CD4-positive, alpha-beta T cell (primary cell): ENCODE measurements around the gene ERCC6L. TPM values are rescaled to one million over a fixed set of nuclear protein-coding genes. Genes with fewer than 3 reads are reported as not detected.
"Not testable (repeated sequence)": the region's sequence is repeated elsewhere in the genome, so short reads cannot be mapped to it uniquely, and the experiment has no call there.

Source experiments
- ATAC-seq: fragments of 200-7000 bp; cut with Tn5 transposase; one replicate; pipeline ENCODE4 v1.10.0; 2022; ENCODE audit warnings: mild to moderate bottlenecking; ENCODE audit not compliant: poor library complexity
- CTCF ChIA-PET: fragments of 350-600 bp; sonication (Branson Sonifier 250); formaldehyde crosslinking; loops from one replicate; lab custom pipeline; 2021; ENCODE audit warnings: antibody characterized with exemption, inconsistent platforms; lab: Charles Lee
- POLR2A ChIA-PET: fragments of 350-600 bp; sonication (Branson Sonifier 250); formaldehyde crosslinking; loops from one replicate; lab custom pipeline; 2021; ENCODE audit warnings: antibody characterized with exemption, inconsistent platforms; lab: Charles Lee
- DNase-seq, 14 experiments: peaks; one replicate each; pipeline ENCODE4 v3.0.0-alpha.2; 2013 to 2020; ENCODE audit warnings: mixed read lengths in 2 of 14
- H3K27ac ChIP-seq, 2 donors: one replicate each; pipeline versions ENCODE4 v1.5.1 to v1.7.0; 2013; ENCODE audit warnings: low read length in 2 of 2, low read depth in 1 of 2, mild to moderate bottlenecking in 1 of 2
- H3K27me3 ChIP-seq, 2 experiments: 1 replicate in 1 of 2; 2 replicates in 1 of 2; pipeline versions ENCODE4 v1.6.1 to v1.7.0; 2013; ENCODE audit warnings: low read length in 2 of 2, control low read depth in 1 of 2, mild to moderate bottlenecking in 1 of 2, moderate library complexity in 1 of 2; ENCODE audit not compliant: insufficient read depth in 2 of 2, control insufficient read depth in 1 of 2
- H3K36me3 ChIP-seq: one replicate; pipeline ENCODE4 v1.6.1; 2013; ENCODE audit warnings: low read length, control low read depth; ENCODE audit not compliant: insufficient read depth
- H3K4me1 ChIP-seq: one replicate; pipeline ENCODE4 v1.6.1; 2013; ENCODE audit warnings: low read length, control low read depth; ENCODE audit not compliant: insufficient read depth
- H3K4me3 ChIP-seq: one replicate; pipeline ENCODE4 v1.5.1; 2013; ENCODE audit warnings: mild to moderate bottlenecking, low read length, moderate library complexity
- H3K9me3 ChIP-seq, 2 experiments: 1 replicate in 1 of 2; 2 replicates in 1 of 2; pipeline versions ENCODE4 v1.6.1 to v1.7.0; 2013; ENCODE audit warnings: low read length in 2 of 2, mild to moderate bottlenecking in 2 of 2, control low read depth in 1 of 2, moderate library complexity in 1 of 2; ENCODE audit not compliant: control insufficient read depth in 1 of 2, insufficient read depth in 1 of 2
- H3K27ac Mint-ChIP-seq: one replicate; pipeline ENCODE4 v1.8.0; 2020; ENCODE audit warnings: mixed read lengths
- H3K27me3 Mint-ChIP-seq: one replicate; pipeline ENCODE4 v1.8.0; 2021; ENCODE audit warnings: mixed read lengths
- H3K36me3 Mint-ChIP-seq: one replicate; pipeline ENCODE4 v1.8.0; 2021; ENCODE audit warnings: low read depth, mixed read lengths
- H3K4me1 Mint-ChIP-seq: one replicate; pipeline ENCODE4 v1.8.0; 2021; ENCODE audit warnings: low read depth, mixed read lengths
- H3K4me3 Mint-ChIP-seq: one replicate; pipeline ENCODE4 v1.8.0; 2020; ENCODE audit warnings: mild to moderate bottlenecking, mixed read lengths
- H3K9me3 Mint-ChIP-seq: one replicate; pipeline ENCODE4 v1.8.0; 2020; ENCODE audit warnings: mixed read lengths
- intact Hi-C, 2 experiments: fragments of 100-400 bp; cut with DNase I in 1 of 2; cut with micrococcal nuclease in 1 of 2; formaldehyde crosslinking; loops; one replicate each; pipeline versions ENCODE4 v1.15.1 to v1.9.0; 2023 to 2025; cut with DNase I, micrococcal nuclease
- total RNA-seq, 174 experiments: library from RNA in 2 of 174; stranded (reverse) in 2 of 174; gene quantifications; one replicate each; pipeline ENCODE4 v1.2.3 and lab custom pipeline; 2021 to 2026
- TF ChIP-seq, protein P1 (sequence below): fragments of 200-600 bp; IDR thresholded peaks from one replicate; pipeline ENCODE4 v1.8.0; 2022; ENCODE audit warnings: antibody characterized with exemption, mild to moderate bottlenecking

The ERCC6L gene
- total RNA-seq, 2 experiments from 2014 or later, result 0.08 TPM; not detected in 1

DNA sequence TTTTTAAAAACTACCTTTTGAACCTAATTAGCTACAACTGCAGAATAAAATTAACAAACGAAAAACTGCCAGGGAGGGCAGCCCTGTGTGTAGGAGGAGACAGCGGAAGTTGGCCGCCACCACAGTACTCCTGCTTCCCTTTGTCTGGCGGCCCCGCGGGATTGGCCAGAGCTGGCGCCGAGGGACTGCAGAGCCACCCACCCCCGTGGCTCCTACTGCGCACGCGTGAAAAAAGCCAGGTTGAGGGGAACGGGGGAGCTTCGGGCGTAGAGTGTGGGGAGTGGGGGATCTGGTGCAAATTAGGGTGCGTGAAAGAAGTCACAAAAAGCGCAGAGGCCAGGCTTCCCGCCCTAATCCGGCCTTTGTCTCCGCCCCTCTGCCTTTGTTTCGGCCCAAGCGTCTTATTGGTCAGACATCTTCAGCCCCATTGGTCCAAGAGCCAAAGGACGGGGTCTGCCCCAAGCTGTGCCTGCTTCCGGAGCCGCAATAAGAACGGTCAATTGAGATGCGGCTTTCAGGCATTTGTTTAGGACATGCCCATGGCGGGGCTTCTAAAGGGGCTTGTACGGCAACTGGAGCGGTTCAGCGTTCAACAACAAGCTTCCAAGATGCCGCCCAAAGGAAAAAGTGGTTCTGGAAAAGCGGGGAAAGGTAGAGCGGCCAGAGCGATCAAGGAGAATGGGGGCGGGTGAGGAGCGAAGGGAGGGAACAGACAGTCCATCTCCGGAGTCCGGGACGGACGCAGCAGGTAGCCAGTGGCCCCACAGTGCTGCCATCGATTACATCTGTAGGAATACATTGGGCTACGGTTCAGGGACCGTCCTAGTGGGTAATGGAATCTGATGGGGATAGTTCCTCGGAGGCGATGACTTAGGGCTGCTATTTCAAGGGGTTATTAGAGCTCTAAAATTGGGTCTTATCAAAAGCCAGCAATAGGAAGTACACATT is 57.4 kb downstream of the ERCC6L start, which contains the start of gene PIN4:
TSS of gene PIN4 (plus strand) at position 580 of the 948 bp plus-strand sequence. CDS start at position 609, 29 bp downstream.
- Mint-ChIP-seq H3K36me3 (peaks cover 8% of the 10 kb centered on the region), H3K4me3 (no peak within 1 kb of the TSS), H3K4me1 (peaks cover 19% of the 10 kb centered on the region), H3K27me3 (no peaks in the 10 kb centered on the region), H3K27ac (no peak within 1 kb of the TSS), H3K9me3 (no peaks in the 10 kb centered on the region)
- H3K4me1 ChIP-seq, result peaks cover 17% of the 10 kb centered on the region
- TF ChIP-seq, protein P1, sequence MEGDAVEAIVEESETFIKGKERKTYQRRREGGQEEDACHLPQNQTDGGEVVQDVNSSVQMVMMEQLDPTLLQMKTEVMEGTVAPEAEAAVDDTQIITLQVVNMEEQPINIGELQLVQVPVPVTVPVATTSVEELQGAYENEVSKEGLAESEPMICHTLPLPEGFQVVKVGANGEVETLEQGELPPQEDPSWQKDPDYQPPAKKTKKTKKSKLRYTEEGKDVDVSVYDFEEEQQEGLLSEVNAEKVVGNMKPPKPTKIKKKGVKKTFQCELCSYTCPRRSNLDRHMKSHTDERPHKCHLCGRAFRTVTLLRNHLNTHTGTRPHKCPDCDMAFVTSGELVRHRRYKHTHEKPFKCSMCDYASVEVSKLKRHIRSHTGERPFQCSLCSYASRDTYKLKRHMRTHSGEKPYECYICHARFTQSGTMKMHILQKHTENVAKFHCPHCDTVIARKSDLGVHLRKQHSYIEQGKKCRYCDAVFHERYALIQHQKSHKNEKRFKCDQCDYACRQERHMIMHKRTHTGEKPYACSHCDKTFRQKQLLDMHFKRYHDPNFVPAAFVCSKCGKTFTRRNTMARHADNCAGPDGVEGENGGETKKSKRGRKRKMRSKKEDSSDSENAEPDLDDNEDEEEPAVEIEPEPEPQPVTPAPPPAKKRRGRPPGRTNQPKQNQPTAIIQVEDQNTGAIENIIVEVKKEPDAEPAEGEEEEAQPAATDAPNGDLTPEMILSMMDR, result no peak
- DNase-seq (peak; percentile 66 to 93 (median 76)), ATAC-seq (peak; percentile 84)
- H3K27me3 ChIP-seq, result no peaks in the 10 kb centered on the region
- peak within 1 kb of the TSS; percentile 76 for H3K4me3 ChIP-seq
- intact Hi-C loops, result loop anchor here (2.0 to 10.0 kb wide), 4 partner anchors 57 to 1763 kb away; partner anchors contain the start of genes RPS4X (in 2 of the 2) and ERCC6L (in 1 of the 2)
- POLR2A ChIA-PET, result interaction anchor here (0.8 to 2.4 kb wide), 13 partner anchors 9 to 1034 kb away, joined by 3 to 33 read pairs (median 4); partner anchors contain the start of genes ERCC6L, NAP1L2, RPS4X and TAF1
- no peaks in the 10 kb centered on the region for H3K9me3 ChIP-seq
- CTCF ChIA-PET, result interaction anchor here (1.0 to 1.7 kb wide), 2 partner anchors 55 to 96 kb away, joined by 4 to 5 read pairs; partner anchors contain the start of gene RPS4X
- H3K27ac ChIP-seq, result peak within 1 kb of the TSS; percentile 41 to 52
- peaks cover 3% of the 10 kb centered on the region for H3K36me3 ChIP-seq

DNA sequence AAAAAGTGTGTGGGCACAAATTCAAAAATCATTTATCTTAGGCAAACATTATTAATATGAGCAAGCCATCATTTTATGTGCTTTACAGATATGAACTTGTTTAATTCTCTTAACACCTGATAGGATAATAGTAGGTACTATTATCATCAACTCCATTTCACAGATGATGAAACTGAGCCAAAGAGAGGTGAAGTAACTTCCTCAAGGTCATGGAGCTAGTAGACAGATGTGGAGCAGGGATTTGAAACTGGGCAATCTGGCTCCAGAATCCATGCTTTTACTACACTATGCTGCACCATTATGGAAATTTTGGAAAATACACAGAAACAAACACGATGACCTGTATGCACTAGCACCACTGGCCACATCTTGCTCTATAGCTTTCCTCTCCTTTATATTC is 58.3 kb downstream of the ERCC6L start:
- Mint-ChIP-seq H3K36me3 (peaks cover 5% of the 10 kb centered on the region), H3K4me1 (peaks cover 16% of the 10 kb centered on the region)

DNA sequence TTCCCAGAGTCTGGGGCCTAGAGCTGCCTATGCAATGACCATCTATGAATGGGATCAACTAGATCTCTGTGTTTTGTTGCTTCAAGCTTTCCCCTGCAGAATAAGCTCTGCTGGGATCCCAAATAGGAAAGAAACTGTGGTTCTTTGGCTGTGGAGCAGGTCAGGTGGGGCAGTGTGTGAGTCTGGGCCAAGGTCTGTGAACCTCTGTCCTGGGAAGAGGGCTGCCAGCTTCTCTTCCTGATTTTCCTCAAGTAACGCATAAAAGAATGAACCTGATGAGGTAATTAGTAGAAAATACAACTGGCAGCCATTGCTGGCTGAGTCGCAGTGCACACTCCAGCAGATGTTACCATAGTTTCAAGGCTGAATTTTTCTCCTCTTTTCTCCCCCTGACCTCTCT is 61.8 kb downstream of the ERCC6L start:
- Mint-ChIP-seq H3K27me3 (no peaks in the 10 kb centered on the region), H3K4me3 (no peak overlapping the region), H3K27ac (no peak overlapping the region), H3K4me1 (peaks cover 11% of the 10 kb centered on the region), H3K36me3 (no peaks in the 10 kb centered on the region), H3K9me3 (no peaks in the 10 kb centered on the region)
- TF ChIP-seq, protein P1, result no peak
- POLR2A ChIA-PET, result no interaction called here
- ATAC-seq (no peak), DNase-seq (no peak)
- H3K27ac ChIP-seq, result no peak overlapping the region
- H3K36me3 ChIP-seq, result no peaks in the 10 kb centered on the region
- H3K4me1 ChIP-seq, result peaks cover 10% of the 10 kb centered on the region
- H3K9me3 ChIP-seq, result no peaks in the 10 kb centered on the region
- no peaks in the 10 kb centered on the region for H3K27me3 ChIP-seq
- intact Hi-C loops, result no loop called here
- CTCF ChIA-PET, result no interaction called here
- no peak overlapping the region for H3K4me3 ChIP-seq

More for the DNA sequence above, 58.3 kb downstream of the ERCC6L start:
- Histone ChIP-seq H3K36me3 (peaks cover 3% of the 10 kb centered on the region), H3K4me3 (peak overlapping the region; percentile 76), H3K27ac (no peak overlapping the region), H3K4me1 (peaks cover 17% of the 10 kb centered on the region), H3K27me3 (no peaks in the 10 kb centered on the region), H3K9me3 (no peaks in the 10 kb centered on the region)
- H3K9me3 Mint-ChIP-seq, result no peaks in the 10 kb centered on the region
- DNase-seq (no peak), ATAC-seq (no peak)
- no peaks in the 10 kb centered on the region for H3K27me3 Mint-ChIP-seq
- TF ChIP-seq, protein P1, result no peak
- ChIA-PET POLR2A (interaction anchor here (1.2 to 2.4 kb wide), 8 partner anchors 11 to 1035 kb away, joined by 3 to 33 read pairs (median 4); partner anchors contain the start of genes ERCC6L, NAP1L2, RPS4X and TAF1), CTCF (interaction anchor here (1.7 kb wide), 1 partner anchor 54 kb away, joined by 5 read pairs; no protein-coding TSS in a partner anchor)
- H3K4me3 Mint-ChIP-seq, result peak overlapping the region; percentile 56
- H3K27ac Mint-ChIP-seq, result no peak overlapping the region
- intact Hi-C loops, result loop anchor here (2.0 to 10.0 kb wide), 4 partner anchors 58 to 1764 kb away; partner anchors contain the start of genes RPS4X (in 2 of the 2) and ERCC6L (in 1 of the 2)

DNA sequence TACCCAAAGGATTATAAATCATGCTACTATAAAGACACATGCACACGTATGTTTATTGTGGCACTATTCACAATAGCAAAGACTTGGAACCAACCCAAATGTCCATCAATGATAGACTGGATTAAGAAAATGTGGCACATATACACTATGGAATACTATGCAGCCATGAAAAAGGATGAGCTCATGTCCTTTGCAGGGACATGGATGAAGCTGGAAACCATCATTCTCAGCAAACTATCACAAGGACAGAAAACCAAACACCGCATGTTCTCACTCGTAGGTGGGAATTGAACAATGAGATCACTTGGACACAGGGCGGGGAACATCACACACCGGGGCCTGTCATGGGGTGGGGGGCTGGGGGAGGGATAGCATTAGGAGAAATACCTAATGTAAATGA is 62.5 kb downstream of the ERCC6L start:
- H3K36me3 ChIP-seq, H3K4me1 ChIP-seq, H3K36me3 Mint-ChIP-seq, H3K27ac ChIP-seq, H3K9me3 Mint-ChIP-seq, H3K27me3 ChIP-seq, H3K27ac Mint-ChIP-seq, H3K27me3 Mint-ChIP-seq, H3K4me3 ChIP-seq, intact Hi-C loops, ATAC-seq, CTCF ChIA-PET, DNase-seq, H3K4me3 Mint-ChIP-seq, POLR2A ChIA-PET, H3K9me3 ChIP-seq: not testable (repeated sequence)
- H3K4me1 Mint-ChIP-seq, result peaks cover 11% of the 10 kb centered on the region
